GM18508 (cell line): ENCODE data around the gene GADL1.

Source experiments
- ATAC-seq: cut with Tn5 transposase; IDR thresholded peaks from one replicate; pipeline ENCODE4 v1.9.1; 2021; ENCODE audit warnings: moderate number of reproducible peaks; ENCODE audit not compliant: insufficient read depth, unreplicated experiment

GADL1 gene

DNA sequence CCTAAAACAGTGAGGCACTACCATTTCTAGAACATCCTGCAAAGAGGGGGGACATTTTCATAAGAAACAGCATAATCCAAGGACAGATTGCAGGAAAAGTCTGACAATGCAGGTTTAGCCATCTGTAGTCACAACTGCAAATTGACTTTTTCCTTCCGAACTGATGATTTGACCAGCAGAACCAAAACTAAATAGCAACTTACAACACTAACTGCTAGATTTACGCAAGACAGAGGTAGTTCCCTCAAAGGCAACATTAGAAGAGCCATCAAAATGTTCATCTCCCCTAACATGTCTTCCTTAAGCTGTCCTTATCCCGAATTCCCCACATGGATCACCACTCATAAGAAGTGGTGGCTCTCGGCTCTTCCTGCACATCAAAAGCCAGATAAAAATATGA lies 129.6 kb downstream of the GADL1 start:
- no peak for ATAC-seq

DNA sequence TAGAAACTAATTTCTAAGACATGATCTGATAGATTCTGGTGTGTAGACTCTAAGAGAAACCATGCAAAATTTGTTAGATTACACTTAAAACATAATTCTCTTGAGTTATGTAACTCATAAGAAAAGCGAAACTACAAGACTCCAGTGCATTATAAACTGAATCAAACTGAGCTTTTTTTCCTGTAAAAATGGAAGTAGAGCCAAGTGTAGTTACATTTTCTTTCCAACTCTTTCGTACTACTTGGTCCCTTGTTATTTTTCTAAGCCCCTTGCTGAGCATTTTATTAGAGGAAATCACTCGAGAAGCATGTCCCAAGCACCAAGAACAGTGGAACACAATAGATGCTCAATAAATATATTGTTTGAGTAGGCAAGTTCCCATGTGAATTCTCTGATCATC lies 130.2 kb downstream of the GADL1 start:
- no peak for ATAC-seq

- ATAC-seq: no peak
These were observed 133.1 kb downstream of the GADL1 start for GRCh38 chr3:30761374-30761773.

GRCh38 chr3:30760737-30761136 lies 133.7 kb downstream of the GADL1 start:
- no peak for ATAC-seq

DNA sequence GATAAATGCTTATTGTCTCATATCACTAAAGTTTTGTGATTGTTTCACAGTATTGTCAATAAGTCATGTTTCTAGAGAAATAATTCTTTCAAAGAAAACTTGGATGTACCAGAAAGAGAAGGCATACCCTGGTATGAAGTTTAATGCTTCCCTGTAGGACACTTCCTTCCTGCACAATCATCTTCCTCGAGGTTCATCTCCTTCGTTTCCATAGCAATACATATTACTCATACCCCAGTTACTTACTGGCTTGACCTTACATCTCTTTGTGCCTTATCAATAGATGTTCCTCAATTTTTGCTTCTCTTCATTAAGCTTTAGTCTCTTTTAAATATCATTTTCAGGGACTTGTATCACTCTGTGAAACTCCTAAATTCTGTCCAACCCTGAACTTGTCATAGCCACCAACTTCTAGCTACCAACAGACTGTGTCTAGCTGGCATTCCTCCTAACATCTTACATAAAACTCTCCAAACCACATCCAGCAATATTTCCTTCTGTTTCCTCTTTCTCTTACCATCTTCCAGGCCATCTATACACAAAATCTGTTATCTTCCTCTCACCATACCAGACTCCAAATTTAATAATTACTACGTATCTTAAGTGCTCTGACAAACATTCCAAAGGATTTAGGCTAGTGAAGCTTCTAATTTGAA lies 134.3 kb downstream of the GADL1 start:
- ATAC-seq: no peak

GRCh38 chr3:30756218-30756617 lies 138.2 kb downstream of the GADL1 start:
- ATAC-seq: no peak

- no peak for ATAC-seq
These were observed 140.0 kb downstream of the GADL1 start for GRCh38 chr3:30754426-30754825.

DNA sequence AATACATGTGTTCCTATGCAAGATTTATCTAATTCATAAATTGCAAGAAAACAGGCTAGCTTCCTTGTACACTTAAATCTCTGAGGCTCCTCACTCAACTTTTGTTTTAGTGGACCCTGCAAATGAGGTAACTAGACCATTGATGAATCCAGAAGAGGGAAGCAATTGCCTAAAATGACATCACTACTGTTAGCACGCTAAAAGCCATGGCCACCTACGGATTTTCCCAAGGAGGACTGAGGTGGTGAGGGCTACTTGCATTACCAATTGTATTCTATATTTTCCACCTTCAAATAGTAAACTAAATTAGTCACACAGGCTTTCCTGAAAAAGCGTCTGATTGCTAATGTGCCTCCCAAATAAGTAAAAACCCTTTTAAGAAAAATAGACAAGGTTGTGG lies 140.7 kb downstream of the GADL1 start:
- ATAC-seq: no peak

GRCh38 chr3:30752970-30753369 lies 141.5 kb downstream of the GADL1 start:
- ATAC-seq: no peak

DNA sequence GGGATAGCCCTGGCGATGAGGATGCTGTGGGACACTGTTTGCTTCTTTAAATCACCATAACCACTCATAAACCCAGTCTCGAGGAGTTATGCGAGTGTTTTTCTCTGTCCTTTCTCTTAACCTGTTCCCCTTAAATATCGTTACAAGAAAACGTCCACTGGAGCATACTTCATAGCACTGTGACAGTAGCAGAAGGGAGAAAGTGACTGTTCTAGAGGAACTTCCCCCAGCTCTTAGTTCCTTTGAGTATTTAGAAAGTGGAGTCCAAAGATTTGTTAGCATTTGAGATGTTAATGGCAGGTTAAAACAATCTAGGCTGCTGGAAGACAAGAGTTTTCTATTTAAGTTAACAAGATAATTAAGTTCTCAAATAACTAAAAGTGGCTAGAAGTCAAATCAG lies 142.0 kb downstream of the GADL1 start:
- no peak for ATAC-seq

- ATAC-seq: peak; percentile 46
These were observed 142.7 kb downstream of the GADL1 start for GRCh38 chr3:30751610-30752299.

DNA sequence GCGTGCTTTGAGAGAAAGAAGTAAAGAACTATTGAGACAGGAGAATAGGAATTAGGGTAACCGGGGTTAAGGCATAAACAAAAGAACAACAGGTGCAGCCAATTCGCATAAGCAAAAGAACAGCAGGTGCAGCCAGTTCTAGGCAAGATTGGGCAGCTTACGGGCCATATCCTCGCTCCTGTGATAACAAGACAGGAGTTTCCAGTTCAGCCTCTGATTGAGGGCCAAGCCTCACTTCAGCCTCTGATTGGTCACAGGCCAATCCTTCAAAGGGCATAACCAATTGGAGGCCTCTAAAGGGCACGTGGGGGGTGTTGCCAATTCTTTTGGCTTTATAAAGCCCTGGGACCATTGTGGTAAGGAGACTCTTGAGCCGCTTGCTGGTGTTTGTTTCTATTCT lies 143.5 kb downstream of the GADL1 start:
- no peak for ATAC-seq

GRCh38 chr3:30749230-30749629 lies 145.2 kb downstream of the GADL1 start:
- no peak for ATAC-seq

- ATAC-seq: no peak
These were observed 146.6 kb downstream of the GADL1 start for GRCh38 chr3:30747771-30748281.

- ATAC-seq: no peak
These were observed 150.7 kb downstream of the GADL1 start for GRCh38 chr3:30743641-30744317.

- no peak for ATAC-seq
These were observed 151.5 kb downstream of the GADL1 start for GRCh38 chr3:30742796-30743619.

DNA sequence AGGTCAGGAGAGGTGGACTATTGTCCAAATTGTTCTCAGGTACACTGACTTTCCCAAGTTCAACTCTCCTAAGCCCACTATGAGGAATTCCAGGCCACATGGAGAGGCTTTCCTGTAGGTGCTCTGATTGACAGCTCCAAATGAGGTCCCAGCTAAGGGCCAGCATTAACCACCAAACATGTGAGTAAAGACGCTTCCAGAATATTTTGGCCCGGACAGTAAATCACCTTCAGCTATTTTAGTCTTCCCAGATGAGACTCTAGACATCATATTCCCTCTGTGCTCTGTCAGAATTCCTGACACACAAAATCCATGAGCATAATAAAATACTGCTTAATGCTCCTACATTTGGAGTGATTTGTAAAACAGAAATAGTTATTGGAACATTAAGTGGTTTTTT lies 152.6 kb downstream of the GADL1 start:
- no peak for ATAC-seq

DNA sequence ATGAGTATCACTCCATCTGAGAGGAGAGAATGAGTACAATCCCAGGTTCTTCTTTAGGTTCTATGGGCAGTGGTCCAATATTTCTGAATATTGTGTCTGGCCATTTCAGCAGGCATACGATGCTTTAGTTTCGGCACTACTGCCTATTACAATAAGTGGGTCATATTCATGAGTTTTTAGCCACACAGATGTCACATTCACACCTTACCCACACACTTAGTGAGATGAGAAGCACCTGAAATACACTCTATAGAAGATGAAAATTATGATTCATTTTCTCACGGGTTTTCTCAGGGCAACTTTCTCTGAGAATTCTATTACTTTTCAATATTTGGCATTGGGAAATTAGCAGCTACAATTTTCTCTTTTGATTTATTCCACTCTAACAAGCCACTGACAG lies 155.9 kb downstream of the GADL1 start:
- ATAC-seq: no peak

DNA sequence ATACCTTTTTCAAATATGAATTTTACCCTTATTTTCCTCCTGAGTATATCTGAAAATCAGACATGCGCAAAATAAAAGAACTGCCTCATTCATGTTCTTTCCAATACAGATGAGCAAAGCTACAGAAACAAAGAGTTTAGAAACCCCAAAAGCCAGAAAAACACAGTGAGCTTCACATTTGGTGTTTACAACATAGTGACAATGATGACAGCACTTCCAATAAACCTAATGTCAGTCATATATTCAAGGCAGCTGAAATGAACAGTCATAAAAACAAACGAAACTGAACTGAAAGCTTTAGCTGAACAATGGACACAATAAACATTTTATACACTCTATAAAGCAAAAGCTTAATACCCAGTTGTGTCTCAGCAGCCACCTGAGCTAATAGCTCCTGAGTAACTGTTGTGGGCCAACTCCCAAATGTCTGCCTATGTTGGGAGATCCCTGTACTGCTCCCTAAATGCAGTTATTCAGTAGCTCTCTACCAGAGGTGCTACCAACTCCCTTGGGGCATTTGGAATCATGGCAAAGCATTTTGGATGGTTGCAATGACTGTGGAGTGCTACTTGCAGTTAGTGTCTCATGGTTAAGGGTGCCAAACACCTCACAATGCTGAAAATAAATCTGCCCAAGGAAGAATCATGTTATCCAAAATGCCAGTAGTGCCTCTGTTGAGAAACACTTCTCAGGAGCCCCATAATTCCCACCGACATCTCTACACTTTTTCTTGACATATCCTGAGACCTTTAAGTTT lies 156.5 kb downstream of the GADL1 start:
- ATAC-seq: no peak

DNA sequence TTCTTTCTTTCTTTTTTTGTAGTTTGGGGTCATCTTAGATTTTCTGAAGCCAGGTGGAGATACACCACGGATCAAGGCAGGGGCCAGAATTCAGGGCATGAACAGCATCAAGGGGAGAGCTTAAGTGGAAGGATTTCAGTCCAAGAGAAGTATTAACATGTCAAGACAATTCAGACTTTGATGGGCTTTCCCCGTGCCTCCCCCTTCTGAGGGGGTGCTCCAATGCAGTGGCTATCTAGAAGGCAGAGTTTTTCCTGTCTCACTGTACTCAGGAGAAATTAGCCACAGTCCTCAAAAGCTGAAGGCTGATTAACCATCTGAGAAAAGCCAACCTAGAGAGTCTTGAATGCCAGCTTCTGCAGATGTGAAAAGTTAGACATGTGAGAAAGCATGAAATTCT lies 160.8 kb downstream of the GADL1 start:
- no peak for ATAC-seq
